ENCODE measurements around the gene MAB21L2. TPM values are rescaled to one million over a fixed set of nuclear protein-coding genes. Genes with fewer than 3 reads are reported as not detected.
"Not testable (repeated sequence)": the region's sequence is repeated elsewhere in the genome, so short reads cannot be mapped to it uniquely, and the experiment has no call there.

MAB21L2 gene
- total RNA-seq (2014; rRNA removed; shearing (Covaris generic)) = not detected in 2 replicates
- polyA plus RNA-seq (2015; cell fraction: cytosol; rRNA removed) = not detected in 2 replicates
- polyA plus RNA-seq (2015; cell fraction: nucleus; rRNA removed) = not detected in 2 replicates

DNA sequence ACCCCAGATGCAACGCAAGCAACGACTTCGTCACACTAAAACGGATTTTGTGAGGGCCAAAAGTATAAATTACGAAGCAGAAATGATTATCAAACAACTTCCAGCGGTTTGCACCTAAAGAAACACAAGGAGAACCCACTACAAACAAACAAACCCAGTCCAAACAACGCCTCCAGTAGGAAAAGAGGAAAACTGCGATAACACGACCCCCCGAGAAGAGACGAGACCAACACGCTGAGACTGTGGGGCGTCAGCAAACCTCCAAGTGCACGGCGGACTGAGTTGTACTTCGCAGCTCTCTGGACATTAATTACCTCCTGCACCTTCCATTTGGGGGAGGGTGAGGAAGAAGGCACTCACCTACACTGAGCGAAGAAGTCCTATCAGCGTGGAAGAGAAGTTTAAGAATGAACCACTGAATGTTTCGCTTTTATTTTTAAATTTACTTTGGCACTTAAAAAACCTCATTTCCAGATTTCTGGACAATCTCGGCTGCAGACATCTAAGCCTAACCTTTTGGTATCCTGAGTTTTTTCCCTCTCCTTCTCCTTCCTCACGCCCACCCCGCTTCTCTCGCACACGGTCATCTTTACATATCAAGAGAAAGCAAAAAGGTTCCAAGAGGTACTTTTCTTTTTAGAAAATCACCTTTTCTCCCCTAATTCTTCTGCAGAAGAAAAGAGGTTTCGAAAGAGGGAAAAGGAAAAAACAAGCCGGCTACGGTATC is at the start of gene MAB21L2:
TSS of gene MAB21L2 (plus strand) at position 6 of the 727 bp plus-strand sequence. CDS start 879 bp downstream, outside the sequence.
- no peak for DNase-seq (ENCODE audit: low read depth)

DNA sequence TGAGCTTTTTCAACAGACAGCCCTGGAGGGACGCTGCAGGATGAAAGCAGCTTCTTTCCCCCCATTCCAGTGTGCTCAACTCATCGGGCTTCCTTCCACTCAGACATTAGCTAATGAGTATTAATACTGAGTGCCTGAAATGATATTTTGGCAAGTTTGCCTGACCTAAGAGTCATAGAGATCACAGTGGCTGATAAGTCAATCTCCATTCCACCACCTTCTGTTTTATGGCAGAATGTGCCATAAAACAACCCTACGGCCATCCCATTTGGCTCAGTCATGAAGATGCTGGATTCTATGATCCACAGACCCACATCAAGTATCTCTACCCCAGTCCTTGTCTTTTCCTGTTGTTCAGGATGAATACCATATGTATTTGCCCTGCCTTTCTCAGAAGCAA is 48.3 kb upstream of the MAB21L2 start:
- DNase-seq (ENCODE audit: low read depth) = no peak

DNA sequence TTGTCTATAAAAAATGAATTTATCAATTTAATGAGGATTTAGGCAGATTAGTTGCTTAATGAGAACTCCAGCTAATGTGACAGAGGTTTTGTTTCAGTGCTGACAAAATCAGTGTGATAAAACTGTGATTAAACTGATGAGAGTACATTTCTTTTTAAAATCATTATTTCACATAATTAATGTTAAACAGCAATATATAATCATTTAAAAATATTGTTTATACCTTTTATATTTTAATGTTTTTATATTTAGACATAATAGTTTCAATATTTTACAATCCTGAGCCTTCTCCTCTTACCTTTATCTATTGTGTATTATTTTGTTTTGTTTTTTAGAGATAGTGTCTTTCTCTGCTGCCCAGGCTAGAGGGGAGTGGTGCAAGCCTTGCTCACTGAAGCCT is 47.1 kb upstream of the MAB21L2 start:
- no peak for DNase-seq (ENCODE audit: low read depth)

DNA sequence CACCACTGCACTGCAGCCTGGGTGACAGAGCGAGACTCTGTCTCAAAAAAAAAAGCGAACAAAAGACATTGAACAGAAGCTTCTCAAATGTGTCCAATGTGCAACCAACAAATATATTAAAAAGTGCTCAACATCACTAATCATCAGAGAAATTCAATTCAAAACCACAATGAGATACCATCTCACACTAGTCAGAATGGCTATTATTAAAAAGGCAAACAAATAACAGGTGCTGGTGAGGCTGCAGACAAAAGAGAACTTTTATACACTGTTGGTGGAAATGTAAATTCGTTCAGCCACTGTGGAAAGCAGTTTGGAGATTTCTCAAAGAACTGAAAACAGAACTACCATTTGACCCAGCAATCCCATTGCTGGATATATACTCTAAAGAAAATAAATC is 44.0 kb upstream of the MAB21L2 start:
- DNase-seq (ENCODE audit: low read depth) = not testable (repeated sequence)

DNA sequence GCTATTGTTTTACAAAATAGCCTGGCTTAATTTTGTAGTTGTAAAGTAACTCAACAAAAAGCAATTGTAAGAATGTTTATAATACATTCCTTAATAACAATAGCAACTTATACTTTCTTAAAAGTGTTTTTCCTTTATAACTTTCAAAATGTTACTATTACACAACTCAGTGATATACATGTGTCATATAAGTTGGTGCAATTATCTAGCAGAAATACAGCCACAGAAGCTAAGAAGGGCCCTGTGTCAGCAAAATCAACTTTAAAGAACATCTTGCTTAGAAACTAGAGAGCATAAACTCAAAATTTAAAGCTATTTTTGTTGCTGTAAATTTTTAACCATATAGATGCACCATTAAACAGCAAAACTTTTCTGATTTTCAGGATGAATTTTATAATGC is 41.4 kb upstream of the MAB21L2 start:
- no peak for DNase-seq (ENCODE audit: low read depth)

DNA sequence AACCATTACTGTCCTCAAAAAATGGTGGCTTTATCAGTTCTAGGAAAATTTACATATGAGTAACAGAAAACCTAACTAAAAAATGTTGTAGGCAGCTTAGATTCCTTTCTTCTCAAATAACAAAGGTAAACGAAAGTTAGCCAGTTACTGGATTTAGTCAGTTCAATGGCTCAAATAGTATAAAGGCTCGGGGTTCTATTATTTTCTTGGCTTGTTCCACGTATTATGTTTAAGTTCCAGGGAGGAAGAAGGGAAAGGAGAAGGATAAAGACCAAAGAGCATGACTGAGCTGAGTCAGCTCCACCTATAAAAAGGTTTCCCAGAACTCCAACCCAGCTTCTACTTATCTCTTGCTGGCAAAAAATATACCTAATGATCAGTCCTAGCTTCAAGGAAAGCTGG is 41.0 kb upstream of the MAB21L2 start:
- no peak for DNase-seq (ENCODE audit: low read depth)

DNA sequence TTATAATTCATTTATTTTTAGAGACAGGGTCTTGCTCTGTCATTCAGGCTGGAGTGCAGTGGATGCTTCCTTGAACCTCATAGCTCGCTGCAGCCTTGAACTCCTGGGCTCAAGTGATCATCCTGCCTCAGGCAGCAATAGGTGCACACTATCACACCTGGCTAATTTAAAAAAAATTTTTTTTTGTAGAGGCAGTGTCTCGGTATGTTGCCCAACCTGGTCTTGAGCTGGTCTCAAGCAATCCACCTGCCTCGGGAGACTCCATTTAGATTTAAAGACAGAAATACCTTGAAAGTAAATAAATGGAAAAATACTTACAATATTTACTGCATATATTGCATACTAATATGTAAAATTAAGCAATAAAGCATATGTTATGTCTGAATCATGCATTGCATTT is 40.3 kb upstream of the MAB21L2 start:
- no peak for DNase-seq (ENCODE audit: low read depth)

DNA sequence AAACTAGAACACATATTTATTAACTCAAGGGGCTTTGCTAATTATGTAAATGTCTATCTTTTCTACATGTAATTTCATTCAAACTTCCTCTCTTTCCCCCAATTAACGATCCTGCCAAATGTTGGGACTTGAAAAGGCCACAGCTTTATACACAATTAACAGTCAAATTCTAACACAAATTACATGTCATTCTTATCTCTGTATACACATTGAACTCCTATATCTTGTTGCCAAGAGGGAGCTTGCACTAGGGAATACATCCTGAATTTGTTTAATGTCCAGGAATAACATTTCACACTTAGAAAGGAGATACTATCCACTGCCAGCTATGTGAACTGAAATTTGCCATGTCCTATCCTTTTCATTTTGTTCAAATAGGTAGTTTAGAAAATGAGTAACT is 38.9 kb upstream of the MAB21L2 start:
- no peak for DNase-seq (ENCODE audit: low read depth)

DNA sequence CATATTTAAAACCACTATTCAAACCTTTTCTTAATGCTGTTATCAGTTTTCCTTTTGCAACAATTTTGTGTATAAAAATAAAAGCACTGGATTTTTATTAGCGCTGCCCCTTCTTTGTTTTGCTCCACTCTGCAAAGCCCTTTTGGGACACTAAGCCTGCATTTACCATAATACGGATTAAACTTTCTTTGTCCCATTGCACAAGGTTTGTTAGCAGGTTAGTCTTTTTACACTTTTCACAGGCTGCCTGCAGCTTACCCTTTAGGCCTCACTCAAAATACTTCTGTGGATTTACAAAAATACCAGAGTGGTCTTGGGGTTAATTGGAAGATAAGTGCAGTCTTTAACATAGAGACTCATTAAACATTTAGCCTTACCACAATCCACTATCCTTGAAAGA is 35.7 kb upstream of the MAB21L2 start:
- DNase-seq (ENCODE audit: low read depth) = no peak

DNA sequence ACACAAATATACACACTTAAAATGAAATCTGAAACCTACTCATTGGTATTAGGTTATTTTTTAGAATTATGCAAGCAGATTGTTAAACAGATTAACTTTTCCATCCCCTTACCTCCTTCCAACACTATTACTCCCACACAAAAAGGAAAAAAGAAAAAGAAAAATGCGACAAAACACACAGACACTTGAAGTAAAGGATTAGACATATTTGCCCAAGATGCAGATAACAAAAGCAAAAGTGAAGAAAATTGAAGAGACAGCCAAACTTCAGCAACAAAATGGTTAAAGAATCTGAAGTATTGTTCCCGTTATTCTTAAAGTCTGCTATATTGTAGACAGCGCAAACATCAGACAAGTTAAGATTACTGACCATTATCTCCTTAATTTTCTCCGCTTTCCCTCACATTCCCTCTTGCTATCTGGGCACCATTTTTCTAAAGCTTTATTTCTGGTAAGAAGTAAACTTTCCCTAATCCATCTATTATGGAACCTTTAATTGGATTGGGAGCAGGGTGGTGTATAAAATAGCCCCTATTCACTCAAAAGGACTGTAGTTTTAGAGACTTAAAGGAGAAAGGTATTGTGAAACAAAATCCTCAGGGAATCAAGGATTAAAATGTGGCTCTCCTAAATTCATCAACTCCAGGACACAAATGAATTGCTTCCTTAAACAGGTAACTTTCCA is 34.7 kb upstream of the MAB21L2 start:
- DNase-seq (ENCODE audit: low read depth) = no peak

DNA sequence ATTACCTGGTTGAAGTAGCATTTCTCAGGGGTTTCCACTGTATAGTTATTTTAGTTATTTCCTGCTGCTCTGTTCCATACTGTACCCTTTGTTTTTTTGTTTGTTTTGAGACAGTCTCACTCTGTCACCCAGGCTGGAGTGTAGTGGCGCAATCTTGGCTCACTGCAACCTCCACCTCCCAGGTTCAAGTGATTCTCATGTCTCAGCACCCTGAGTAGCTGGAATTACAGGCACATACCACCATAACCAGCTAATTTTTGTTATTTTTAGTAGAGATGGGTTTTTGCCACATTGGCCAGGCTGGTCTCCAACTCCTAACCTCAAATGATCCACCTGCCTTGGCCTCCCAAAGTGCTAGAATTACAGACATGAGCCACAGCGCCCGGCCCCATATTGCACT is 24.1 kb upstream of the MAB21L2 start:
- peak; percentile 60 for DNase-seq (ENCODE audit: low read depth)

DNA sequence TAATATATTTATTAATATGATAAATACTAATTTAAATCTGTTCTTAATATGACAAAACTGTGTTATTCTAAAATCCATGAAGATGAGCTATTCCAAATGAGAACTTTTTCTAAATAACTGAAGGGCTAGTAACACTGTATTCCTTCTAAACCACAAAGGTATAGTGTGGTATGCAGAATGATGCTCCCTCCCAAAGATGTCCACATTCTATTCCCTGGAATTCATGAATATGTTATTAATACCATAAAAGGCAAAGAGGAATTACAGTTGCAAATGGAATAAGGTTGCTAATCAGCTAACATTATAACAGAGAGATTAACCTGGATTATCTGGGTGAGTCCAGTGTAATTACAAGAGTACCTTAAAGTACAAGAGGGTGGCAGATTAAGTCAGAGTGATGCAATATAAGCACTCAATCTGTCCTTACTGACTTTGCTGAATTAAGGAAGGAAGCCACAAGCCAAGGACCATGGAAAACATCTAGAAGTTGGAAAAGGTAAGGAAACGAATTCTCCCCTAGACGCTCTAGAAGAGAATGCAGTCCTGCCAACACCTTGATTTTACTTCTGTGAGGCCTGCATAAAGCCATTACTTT is 20.7 kb upstream of the MAB21L2 start:
- DNase-seq (ENCODE audit: low read depth) = no peak

DNA sequence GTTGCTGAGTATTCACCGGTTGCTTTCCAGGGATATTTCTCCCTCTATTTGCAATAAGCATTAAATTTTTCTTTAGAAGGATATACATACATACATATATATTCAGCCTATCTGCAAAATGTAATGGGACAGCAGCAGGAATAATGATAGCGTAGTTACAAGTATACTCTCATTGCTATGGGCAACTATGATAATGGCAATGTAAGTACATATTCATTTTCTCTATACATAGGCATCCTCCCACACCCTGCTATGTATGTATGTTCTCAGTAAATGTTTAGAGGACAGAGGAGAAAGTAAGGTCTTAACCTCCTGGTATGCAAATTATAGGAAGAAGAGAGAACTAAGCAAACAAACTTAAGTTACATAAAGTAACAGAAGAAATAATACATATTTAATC is 19.7 kb upstream of the MAB21L2 start:
- DNase-seq (ENCODE audit: low read depth) = no peak

DNA sequence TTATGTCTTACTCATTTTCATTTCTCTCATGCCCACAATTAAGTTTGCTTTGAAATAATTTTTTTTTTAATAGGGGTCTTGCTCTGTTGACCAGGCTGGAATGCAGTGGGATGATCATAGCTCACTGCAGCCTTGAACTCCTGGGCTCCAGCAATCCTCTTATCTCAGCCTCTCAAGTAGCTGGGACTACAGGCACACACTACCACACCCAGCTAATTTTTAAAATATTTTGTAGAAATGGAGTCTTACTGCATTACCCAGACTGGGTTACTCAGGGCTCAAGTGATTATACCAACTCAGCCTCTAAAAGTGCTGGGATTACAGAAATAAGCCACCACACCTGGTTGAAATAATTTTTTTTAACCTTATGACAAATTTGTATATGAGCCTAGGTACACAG is 19.2 kb upstream of the MAB21L2 start:
- DNase-seq (ENCODE audit: low read depth) = no peak

DNA sequence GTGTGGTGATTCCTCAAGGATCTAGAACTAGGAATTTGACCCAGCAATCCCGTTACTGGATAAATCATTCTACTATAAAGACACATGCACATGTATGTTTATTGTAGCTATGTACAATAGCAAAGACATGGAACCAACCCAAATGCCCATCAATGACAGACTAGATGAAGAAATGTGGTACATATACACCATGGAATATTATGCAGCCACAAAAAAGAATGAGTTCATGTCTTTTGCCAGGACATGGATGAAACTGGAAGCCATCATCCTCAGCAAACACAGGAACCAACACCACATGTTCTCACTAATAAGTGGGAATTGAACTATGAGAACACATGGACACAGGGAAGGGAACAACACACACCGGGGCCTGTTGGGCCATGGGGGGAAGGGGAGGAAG is 17.0 kb upstream of the MAB21L2 start:
- not testable (repeated sequence) for DNase-seq (ENCODE audit: low read depth)

DNA sequence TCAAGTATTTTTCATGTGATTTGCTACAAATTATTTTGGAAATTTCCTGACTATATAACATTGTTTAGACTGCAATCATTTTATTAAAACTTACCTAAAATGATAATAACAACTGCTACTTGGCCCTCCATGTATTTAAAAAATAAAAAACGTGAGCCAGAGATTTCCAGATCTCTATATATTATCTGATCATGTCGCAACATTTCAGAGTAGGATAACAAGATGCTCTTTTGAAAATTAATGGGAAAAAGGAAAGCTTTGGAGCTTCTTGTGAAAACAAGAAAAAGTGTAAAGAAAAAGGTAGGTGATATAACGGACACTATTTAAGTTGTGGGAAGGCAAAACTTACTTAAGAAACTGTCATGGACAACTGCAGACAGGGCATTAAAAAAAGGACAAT is 14.9 kb upstream of the MAB21L2 start:
- DNase-seq (ENCODE audit: low read depth) = no peak

DNA sequence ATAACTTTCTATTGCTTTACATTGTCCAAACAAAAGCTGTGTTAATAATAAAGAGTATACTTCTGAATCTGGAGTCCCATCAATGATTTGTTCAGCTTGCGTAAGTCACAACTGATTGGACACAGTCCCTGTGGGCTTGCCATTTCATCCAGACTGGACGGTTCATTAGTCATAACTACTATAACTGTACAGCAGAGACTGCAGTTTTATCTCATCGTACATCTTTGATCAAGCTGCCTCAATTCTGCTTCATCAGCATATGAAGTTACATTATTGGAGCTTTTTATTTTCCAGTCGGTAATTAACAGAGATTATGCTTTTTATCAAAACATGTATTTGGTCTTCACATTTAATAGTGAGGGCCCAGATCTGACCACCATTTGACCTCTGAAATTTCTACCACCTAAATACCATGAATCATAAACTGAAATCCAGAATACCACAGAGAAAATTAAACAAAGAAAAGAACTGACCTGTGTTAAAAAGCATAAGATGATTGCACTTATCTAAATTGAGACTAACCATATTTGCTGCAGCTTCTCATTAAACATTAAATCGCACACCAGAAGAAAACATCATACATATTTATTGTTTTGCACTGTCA is 12.5 kb upstream of the MAB21L2 start:
- peak; percentile 27 for DNase-seq (ENCODE audit: low read depth)

DNA sequence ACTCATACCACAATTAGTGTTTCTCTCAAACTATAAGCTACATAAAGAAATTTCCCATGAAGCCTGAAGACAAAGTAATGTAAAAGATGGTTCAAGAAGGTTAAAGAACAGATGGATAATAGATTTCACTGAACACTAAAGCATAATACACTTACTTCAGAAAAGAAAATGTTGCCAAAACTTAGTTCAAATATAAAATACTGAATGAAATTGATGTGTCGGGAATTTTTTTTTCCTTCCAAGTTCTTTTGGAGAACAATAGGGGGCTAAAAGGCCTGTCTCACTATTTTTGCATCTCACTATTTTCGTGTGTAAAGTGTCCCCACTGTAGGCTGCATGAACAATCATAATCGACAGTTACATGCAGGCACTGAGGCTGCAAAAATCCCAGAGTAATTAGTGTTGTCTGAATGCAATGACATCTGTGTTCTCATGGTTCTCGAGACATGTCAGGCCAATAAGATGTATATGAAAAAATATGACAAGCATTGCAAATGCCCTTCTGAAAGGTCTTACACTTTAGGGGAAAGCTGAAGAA is 11.9 kb upstream of the MAB21L2 start:
- DNase-seq (ENCODE audit: low read depth) = no peak

DNA sequence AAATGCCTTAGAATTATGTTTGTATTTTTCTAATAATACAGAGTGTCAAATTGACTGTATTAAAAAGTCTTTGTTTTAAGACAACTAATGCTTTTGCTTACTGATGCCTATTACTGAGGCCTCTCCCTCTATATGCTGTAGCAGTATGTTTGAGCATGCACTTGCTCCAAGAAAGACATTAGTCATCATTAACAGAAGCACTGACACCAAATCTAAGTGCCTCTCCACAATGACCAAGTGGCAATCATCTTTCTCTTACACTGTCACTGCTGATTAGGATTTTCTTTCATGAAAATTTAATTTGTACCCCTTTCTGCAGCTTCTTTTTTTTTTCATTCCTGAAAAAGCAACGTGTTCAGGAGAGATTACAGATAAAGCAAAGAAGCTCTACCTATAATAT is 11.1 kb upstream of the MAB21L2 start:
- no peak for DNase-seq (ENCODE audit: low read depth)

DNA sequence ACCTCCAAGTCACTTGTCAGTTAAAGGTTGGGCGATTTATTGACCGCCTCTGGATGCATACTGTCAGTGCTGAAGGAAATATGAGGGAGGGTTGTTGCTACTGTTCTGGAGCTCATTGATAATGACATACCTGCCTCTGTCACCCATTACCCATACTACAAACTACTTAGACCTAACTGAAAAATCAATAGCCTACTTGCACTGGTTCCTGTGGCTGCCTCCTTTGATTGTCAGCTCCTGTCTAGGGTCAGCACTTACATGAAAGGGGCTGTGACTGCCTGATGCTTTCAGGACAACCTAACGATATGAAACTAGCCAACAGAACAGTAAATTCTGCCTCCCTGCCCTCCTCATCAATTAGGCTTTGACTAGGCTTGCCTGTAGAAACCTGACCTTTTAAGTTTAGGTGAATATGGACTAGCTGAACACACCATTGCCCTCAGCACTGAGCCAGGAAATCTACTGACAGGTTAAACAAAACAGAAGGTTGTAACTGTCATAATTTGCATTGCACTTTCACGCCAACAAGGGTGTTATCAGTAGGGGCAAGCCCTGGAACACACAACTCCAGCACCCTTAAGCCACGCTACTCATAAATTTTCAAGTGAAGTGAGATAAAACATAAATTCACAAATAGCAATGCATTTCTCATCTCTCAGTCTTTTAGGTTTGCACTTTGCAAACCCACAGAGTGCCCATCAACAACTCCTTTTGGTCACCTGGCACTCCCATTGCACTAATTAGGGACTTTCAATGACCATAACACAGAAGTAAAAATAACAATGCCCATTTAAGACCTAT is 9.0 kb upstream of the MAB21L2 start:
- no peak for DNase-seq (ENCODE audit: low read depth)

DNA sequence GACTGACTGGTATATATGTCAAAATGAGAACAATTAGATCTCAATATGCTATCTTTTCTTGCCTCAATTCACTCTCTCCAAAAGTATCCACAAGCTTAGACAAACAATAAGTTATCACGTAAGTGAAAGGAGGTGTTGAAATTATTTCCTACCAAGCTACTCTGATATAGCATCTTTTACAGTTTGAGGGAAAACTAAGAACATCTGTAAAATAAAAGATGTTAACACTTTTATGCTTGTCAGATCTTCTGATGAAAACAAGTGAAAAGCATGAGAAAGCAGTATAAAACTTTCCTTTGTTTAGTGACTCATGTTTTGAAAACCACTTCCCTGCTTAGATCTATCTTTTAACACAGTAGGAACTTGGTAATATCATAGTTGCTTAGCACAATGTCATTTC is 8.4 kb upstream of the MAB21L2 start:
- peak; percentile 69 for DNase-seq (ENCODE audit: low read depth)
